Esophagus (tissue), 2 donors: ENCODE results near the gene GBGT1. TPM values are rescaled to one million over a fixed set of nuclear protein-coding genes. Genes with fewer than 3 reads are reported as not detected.

ENCODE experiments used
- H3K27ac ChIP-seq, 2 donors: one replicate each; pipeline ENCODE4 v1.5.1; 2013; ENCODE audit warnings: low read depth in 2 of 2, mild to moderate bottlenecking in 2 of 2, inconsistent platforms in 1 of 2, low read length in 1 of 2, moderate library complexity in 1 of 2
- H3K27me3 ChIP-seq, 2 donors: one replicate each; pipeline ENCODE4 v1.6.1; 2013; ENCODE audit warnings: low read length in 2 of 2, control low read depth in 1 of 2, mild to moderate bottlenecking in 1 of 2; ENCODE audit not compliant: insufficient read depth in 2 of 2, control insufficient read depth in 1 of 2
- H3K36me3 ChIP-seq, 2 donors: one replicate each; pipeline ENCODE4 v1.6.1; 2013; ENCODE audit warnings: low read length in 1 of 2; ENCODE audit not compliant: control insufficient read depth in 2 of 2, insufficient read depth in 2 of 2
- H3K4me1 ChIP-seq, 2 donors: one replicate each; pipeline ENCODE4 v1.6.1; 2013; ENCODE audit warnings: low read length in 1 of 2; ENCODE audit not compliant: control insufficient read depth in 2 of 2, insufficient read depth in 2 of 2
- H3K4me3 ChIP-seq, 2 donors: one replicate each; pipeline ENCODE4 v1.5.1; 2013; ENCODE audit warnings: low read length in 2 of 2, mild to moderate bottlenecking in 2 of 2, low read depth in 1 of 2, moderate library complexity in 1 of 2
- H3K9me3 ChIP-seq, 2 donors: one replicate each; pipeline ENCODE4 v1.6.1; 2013; ENCODE audit warnings: mild to moderate bottlenecking in 2 of 2, low read depth in 1 of 2, low read length in 1 of 2, moderate library complexity in 1 of 2; ENCODE audit not compliant: control insufficient read depth in 2 of 2, insufficient read depth in 1 of 2
- WGBS, 2 donors: extraction: QIAGEN DNeasy Blood & Tissue Kit; methylation state at CpG; one replicate each; pipeline ENCODE4 v1.1.7; 2013; 5-methylcytosine and 5-hydroxymethylcytosine counted together
- polyA plus RNA-seq, 2 donors: library from polyadenylated mRNA; stranded (reverse); fragments of 200-250 nt; gene quantifications; one replicate each; pipeline ENCODE4 v1.2.3, GENCODE V29; 2013
- donor health status: healthy with polysubstance abuse.
- donor health status: Bipolar disorder and iron deficiency.

The GBGT1 gene
- polyA plus RNA-seq, 2 donors: 2.1 to 3.7 TPM

DNA sequence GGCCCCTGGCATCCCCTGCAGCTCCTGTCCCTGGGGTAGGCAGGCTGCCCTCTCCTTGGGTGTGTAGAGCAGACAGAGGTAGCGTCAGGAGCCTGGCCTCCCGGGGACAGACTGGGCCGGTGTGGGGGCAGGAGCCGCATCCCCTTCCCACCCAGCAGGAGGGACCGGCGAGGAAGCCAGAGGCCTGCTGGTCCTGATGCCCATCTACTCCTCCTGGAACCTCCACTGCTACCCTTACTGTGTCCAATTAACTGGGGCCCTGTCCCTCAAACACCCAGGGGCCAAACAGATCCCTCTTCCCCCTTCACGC is 58.3 kb downstream of the GBGT1 start:
- H3K36me3 ChIP-seq: peaks cover 52 to 80% of the 10 kb centered on the region in 2 donors
- H3K27ac ChIP-seq: no peak overlapping the region
- H3K4me1 ChIP-seq: no peaks in the 10 kb centered on the region
- H3K9me3 ChIP-seq: no peaks in the 10 kb centered on the region
- H3K27me3 ChIP-seq: no peaks in the 10 kb centered on the region
- WGBS, 2 donors: 86 to 89% methylated on average over 4 to 7 of the region's 7 CpGs
- no peak overlapping the region for H3K4me3 ChIP-seq

DNA sequence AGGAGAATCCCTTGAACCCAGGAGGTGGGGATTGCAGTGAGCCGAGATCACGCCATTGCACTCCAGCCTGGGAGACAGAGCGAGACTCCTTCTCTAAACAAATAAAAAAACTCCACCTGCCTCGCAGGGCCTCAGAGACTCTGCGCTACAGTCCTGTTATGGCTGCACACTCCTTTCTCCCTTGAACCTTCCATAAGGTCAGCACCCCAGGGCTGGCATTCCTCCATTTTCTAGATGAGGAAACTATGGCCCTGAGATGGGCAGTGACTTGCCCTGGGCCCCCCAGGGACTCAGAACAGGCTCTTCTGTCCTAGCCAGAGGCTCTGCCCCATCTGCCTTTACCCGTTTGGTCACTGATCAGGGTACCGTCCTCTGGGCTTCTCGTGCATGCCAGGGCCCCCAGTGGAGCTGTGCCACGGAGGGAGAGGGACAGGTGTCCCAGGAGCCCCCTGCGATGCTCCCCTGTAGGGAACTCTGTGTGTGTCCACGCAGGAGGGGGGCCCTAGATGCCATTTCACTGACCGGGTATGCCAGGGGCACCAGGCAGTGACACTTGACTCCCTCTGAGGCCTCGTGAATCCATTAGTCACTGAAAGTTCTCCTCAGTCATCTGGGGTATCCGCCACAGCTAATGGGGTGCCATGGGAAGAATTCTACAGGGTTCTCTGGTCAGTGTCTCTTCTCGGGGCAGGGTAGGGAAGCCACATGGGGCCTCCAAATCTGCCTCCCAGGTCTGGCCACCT is 58.8 kb downstream of the GBGT1 start:
- no peaks in the 10 kb centered on the region for H3K27me3 ChIP-seq
- 86% methylated on average over 15 of the region's 15 CpGs for WGBS, 2 donors
- H3K4me1 ChIP-seq: no peaks in the 10 kb centered on the region
- H3K4me3 ChIP-seq: no peak overlapping the region
- no peak overlapping the region for H3K27ac ChIP-seq
- H3K9me3 ChIP-seq: no peaks in the 10 kb centered on the region
- H3K36me3 ChIP-seq: peaks cover 52 to 79% of the 10 kb centered on the region in 2 donors

DNA sequence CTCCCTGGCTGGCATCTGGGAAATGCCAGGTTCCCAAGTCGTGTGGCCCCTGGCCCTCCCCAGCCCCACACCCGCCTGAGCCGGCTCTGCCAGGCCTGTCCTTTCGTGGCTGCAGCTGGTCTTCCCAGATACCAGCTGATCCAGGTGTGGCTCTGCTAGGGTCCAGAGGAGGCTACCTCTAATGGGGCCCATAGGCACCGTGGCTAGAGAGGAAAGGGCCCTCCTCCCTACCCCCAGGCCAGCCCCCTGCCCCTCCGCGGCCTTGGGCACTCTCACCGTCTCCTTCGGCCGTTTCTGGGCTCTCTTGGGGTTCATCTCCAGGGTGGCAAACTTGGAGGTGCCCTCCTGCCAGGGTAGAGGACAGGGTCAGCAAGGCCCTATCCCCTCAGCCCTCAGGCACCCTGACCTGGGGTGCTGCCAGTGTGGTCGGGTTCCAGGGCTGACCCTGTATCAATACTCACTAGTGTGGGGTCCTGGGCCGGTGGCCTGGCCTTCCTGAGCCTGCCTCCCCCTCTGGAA is 59.7 kb downstream of the GBGT1 start:
- H3K9me3 ChIP-seq: no peaks in the 10 kb centered on the region
- 75 to 84% methylated on average over 12 of the region's 12 CpGs for WGBS, 2 donors
- peaks cover 53 to 84% of the 10 kb centered on the region in 2 donors for H3K36me3 ChIP-seq
- no peaks in the 10 kb centered on the region for H3K4me1 ChIP-seq
- H3K27ac ChIP-seq: peak overlapping the region in 1 of 2 donors; percentile 56
- H3K4me3 ChIP-seq: no peak overlapping the region
- no peaks in the 10 kb centered on the region for H3K27me3 ChIP-seq

DNA sequence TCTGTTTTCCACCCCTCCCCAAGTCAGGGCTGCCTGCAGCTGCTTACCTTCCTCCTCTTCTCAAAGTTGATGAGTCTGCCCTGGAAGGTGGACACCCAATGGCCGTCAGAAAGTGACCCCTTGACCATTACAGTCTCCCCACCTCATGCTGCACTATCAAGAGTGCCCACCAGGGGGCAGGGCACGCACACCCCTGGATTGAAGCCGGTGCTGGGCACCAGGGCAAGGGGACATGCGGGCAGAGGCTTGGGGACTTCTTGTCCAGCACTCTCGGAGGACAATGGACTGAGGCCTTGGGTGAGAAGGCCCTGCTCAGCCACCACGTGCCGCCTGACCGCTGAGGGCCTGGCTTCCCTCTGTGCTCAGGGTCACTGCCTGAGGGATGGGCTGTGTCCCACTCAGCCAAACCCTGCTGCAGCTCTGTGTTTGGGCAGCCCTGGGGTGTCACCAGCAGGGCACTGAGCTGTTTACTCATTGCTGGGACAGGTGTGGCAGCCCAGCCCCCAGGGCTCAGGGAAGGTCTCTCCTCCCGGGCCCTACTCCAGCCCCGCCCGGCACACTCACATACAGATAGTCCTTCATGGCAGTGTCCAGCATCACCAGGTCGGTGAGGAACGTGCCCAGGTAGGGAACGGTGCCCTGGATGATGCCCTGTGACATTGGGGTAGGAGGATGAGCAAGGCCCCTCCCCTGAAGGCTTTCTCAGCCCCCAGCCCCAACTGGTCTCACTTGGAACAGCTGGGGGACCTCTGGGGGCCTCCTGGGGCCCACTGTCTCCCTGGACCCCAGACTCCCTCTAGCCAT is 60.3 kb downstream of the GBGT1 start:
- Histone ChIP-seq H3K36me3 (peaks cover 52 to 84% of the 10 kb centered on the region in 2 donors), H3K4me1 (no peaks in the 10 kb centered on the region), H3K27me3 (no peaks in the 10 kb centered on the region), H3K27ac (peak overlapping the region in 1 of 2 donors; percentile 56), H3K9me3 (peaks cover 0 to 3% of the 10 kb centered on the region in 2 donors), H3K4me3 (no peak overlapping the region)
- WGBS, 2 donors: 41 to 46% methylated on average over 14 of the region's 14 CpGs

Other genes with a start within 250 kb of the GBGT1 start
- 10 to 100 TPM in 1 of 2 donors, 1 to 10 TPM in 1; 8.9 to 14.3 TPM for gene TSC1, start 219.3 kb downstream of the GBGT1 start, polyA plus RNA-seq
- gene GFI1B, start 185.2 kb downstream of the GBGT1 start, polyA plus RNA-seq: under 1 TPM; 0.02 TPM
- 10 to 100 TPM; 46.3 to 64.0 TPM for gene GTF3C5, start 132.9 kb downstream of the GBGT1 start, polyA plus RNA-seq
- gene CEL, start 101.9 kb downstream of the GBGT1 start, polyA plus RNA-seq: 1 to 10 TPM; 2.1 to 3.3 TPM
- 10 to 100 TPM; 47.8 to 67.9 TPM for gene RALGDS, start 42.7 kb downstream of the GBGT1 start, polyA plus RNA-seq
- not detected for gene OBP2B, start 45.3 kb upstream of the GBGT1 start, polyA plus RNA-seq
- 10 to 100 TPM in 1 of 2 donors, 1 to 10 TPM in 1; 7.7 to 15.6 TPM for gene ABO, start 111.3 kb upstream of the GBGT1 start, polyA plus RNA-seq
- gene SURF6, start 172.3 kb upstream of the GBGT1 start, polyA plus RNA-seq: 10 to 100 TPM; 17.0 to 21.7 TPM
- 10 to 100 TPM in 1 of 2 donors, 1 to 10 TPM in 1; 7.3 to 12.0 TPM for gene MED22, start 184.2 kb upstream of the GBGT1 start, polyA plus RNA-seq
- 1,000 to 10,000 TPM; 2,052 to 3,524 TPM for gene RPL7A, start 184.3 kb upstream of the GBGT1 start, polyA plus RNA-seq
- gene SURF1, start 192.6 kb upstream of the GBGT1 start, polyA plus RNA-seq: 10 to 100 TPM; 34.2 to 41.2 TPM
- gene SURF2, start 192.6 kb upstream of the GBGT1 start, polyA plus RNA-seq: 10 to 100 TPM; 32.9 to 36.4 TPM
- 10 to 100 TPM; 39.7 to 64.7 TPM for gene SURF4, start 212.1 kb upstream of the GBGT1 start, polyA plus RNA-seq
- 1 to 10 TPM in 1 of 2 donors, under 1 TPM in 1; 0.49 to 1.3 TPM for gene STKLD1, start 212.5 kb upstream of the GBGT1 start, polyA plus RNA-seq